GM19468 (cell line): ENCODE data around the gene ACTL7B.

Experiments used
- ATAC-seq: cut with Tn5 transposase; IDR thresholded peaks from one replicate; pipeline ENCODE4 v1.9.1; 2021; ENCODE audit warnings: mild to moderate bottlenecking, moderate library complexity, moderate number of reproducible peaks; ENCODE audit not compliant: unreplicated experiment; ENCODE audit errors: extremely low read depth

ACTL7B gene

GRCh38 chr9:108811944-108812343 is 43.8 kb downstream of the ACTL7B start:
- ATAC-seq: no peak

DNA sequence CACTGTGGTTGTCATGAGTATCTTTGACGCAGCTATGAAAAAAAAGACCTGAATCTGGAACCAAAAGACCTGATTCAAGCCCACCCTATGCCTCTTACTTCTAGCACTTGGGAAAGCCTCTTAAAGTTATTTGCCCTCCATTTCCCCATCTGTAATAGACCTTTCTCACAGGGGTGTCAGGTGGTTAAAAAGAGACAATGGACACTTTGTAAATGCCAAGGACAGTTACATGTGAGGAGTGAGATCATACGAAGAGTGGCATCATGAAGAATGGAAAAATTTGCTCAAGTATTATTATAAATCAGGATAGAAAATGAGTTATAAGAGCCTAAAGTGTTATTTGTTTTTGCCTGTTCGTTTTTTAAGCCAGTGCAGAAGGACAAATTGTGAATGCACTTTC is 46.5 kb downstream of the ACTL7B start:
- no peak for ATAC-seq
